Thyroid gland (tissue), 4 donors: ENCODE data around the gene TMEM209. TPM values are rescaled to one million over a fixed set of nuclear protein-coding genes. Genes with fewer than 3 reads are reported as not detected.

Experiments
- DNase-seq, 2 donors: peaks; one replicate each; pipeline ENCODE4 v3.0.0-alpha.2; 2019
- H3K27ac ChIP-seq, 3 donors: fragments of 200-600 bp; sonication (generic); 1 replicate in 2 of 3; 2 replicates in 1 of 3; pipeline ENCODE4 v1.5.1; 2016 to 2019; ENCODE audit warnings: mild to moderate bottlenecking in 1 of 3, moderate library complexity in 1 of 3
- H3K27me3 ChIP-seq: fragments of 200-600 bp; sonication (generic); one replicate; pipeline ENCODE4 v1.5.1; 2019
- H3K36me3 ChIP-seq, 2 donors: fragments of 200-600 bp; sonication (generic); one replicate each; pipeline ENCODE4 v1.5.1; 2016 to 2019
- H3K4me1 ChIP-seq, 2 donors: fragments of 200-600 bp; sonication (generic); one replicate each; pipeline ENCODE4 v1.5.1; 2017 to 2019
- H3K4me3 ChIP-seq, 3 donors: fragments of 200-600 bp; sonication (generic); replicated peaks in 1 of 3; 1 replicate in 2 of 3; 2 replicates in 1 of 3; pipeline ENCODE4 v1.5.1; 2016; ENCODE audit warnings: mild to moderate bottlenecking in 1 of 3
- H3K9me3 ChIP-seq: fragments of 200-600 bp; sonication (generic); one replicate; pipeline ENCODE4 v1.5.1; 2017
- POLR2A ChIP-seq, 2 donors: fragments of 450-650 bp; IDR thresholded peaks; one replicate each; pipeline ENCODE4 v1.6.1; 2017; ENCODE audit warnings: antibody characterized with exemption in 2 of 2, mild to moderate bottlenecking in 2 of 2, moderate library complexity in 1 of 2
- WGBS, 2 donors: methylation state at CpG; one replicate each; pipeline ENCODE4 v1.1.5; 2017; 5-methylcytosine and 5-hydroxymethylcytosine counted together
- intact Hi-C: fragments of 100-400 bp; cut with DNase I; formaldehyde crosslinking; loops from one replicate; pipeline ENCODE4 v1.15.1; 2023
- total RNA-seq, 4 donors: library from RNA; depleted of rRNA; stranded (reverse); fragments of >200 nt; gene quantifications; one replicate each; pipeline ENCODE4 v1.2.3, GENCODE V29; 2016
- TF ChIP-seq, protein P1 (sequence below), 6 experiments: fragments of 200-600 bp in 3 of 6; fragments of 450-650 bp in 3 of 6; sonication (generic) in 3 of 6; IDR thresholded peaks; one replicate each; pipeline ENCODE4 v1.5.1; 2016 to 2019; ENCODE audit warnings: antibody characterized with exemption in 6 of 6, mild to moderate bottlenecking in 2 of 6, inconsistent platforms in 1 of 6, moderate library complexity in 1 of 6

TMEM209 gene
- total RNA-seq, 4 donors from 2014 or later: 19.5 to 28.0 (median 24.5) TPM

DNA sequence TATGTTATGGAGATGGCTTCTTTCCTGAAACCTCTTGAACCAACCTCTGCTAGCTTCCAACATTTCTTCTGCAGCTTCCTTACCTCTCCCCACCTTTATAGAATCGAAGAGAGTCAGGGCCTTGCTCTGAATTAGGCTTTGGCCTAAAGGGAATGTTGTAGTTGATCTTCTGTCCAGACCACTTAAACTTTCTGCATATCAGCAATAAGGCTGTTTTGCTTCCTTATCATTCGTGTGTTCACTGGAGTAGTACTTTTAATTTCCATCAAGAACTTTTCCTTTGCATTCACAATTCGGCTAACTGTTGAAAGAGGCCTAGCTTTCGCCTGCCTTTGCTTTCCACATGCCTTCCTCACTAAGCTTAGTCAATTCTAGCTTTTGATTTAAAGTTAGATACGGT, 86.9 kb downstream of the TMEM209 start:
- Histone ChIP-seq H3K4me3 (no peak overlapping the region), H3K4me1 (no peaks in the 10 kb centered on the region), H3K27me3 (no peaks in the 10 kb centered on the region), H3K27ac (no peak overlapping the region), H3K9me3 (no peaks in the 10 kb centered on the region), H3K36me3 (peaks cover 0 to 6% of the 10 kb centered on the region in 2 donors)
- intact Hi-C loops: no loop called here
- no peak for TF ChIP-seq POLR2A (IDR thresholded peaks at IDR 0.05)
- TF ChIP-seq, protein P1, sequence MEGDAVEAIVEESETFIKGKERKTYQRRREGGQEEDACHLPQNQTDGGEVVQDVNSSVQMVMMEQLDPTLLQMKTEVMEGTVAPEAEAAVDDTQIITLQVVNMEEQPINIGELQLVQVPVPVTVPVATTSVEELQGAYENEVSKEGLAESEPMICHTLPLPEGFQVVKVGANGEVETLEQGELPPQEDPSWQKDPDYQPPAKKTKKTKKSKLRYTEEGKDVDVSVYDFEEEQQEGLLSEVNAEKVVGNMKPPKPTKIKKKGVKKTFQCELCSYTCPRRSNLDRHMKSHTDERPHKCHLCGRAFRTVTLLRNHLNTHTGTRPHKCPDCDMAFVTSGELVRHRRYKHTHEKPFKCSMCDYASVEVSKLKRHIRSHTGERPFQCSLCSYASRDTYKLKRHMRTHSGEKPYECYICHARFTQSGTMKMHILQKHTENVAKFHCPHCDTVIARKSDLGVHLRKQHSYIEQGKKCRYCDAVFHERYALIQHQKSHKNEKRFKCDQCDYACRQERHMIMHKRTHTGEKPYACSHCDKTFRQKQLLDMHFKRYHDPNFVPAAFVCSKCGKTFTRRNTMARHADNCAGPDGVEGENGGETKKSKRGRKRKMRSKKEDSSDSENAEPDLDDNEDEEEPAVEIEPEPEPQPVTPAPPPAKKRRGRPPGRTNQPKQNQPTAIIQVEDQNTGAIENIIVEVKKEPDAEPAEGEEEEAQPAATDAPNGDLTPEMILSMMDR (IDR thresholded peaks at IDR 0.05): no peak
- 82% methylated on average over 5 of the region's 5 CpGs for WGBS, 2 donors
- no peak for DNase-seq

DNA sequence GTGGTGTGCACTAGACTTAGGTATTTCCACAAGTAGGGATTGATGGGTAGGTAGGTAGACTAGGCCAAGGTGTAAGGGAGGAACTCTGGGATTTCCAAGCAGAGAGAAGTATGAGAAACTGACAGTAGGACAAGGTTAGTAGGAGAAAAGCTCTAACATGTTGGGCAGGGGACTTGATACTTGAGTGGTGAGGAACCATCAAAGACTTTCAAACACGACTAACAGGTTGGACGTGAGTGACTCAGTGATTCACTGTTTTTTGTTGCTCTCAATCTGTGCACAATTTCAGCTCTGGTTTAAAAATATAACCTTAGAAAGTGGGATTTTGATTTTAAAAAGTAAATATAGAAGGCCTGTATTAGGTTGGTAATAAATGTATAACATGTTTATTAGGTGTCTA, 90.4 kb downstream of the TMEM209 start:
- no peak overlapping the region for H3K27ac ChIP-seq
- no peak for DNase-seq
- no peaks in the 10 kb centered on the region for H3K36me3 ChIP-seq
- H3K9me3 ChIP-seq: no peaks in the 10 kb centered on the region
- intact Hi-C loops: no loop called here
- WGBS, 2 donors: 95 to 97% methylated on average over 2 of the region's 2 CpGs
- no peak overlapping the region for H3K4me3 ChIP-seq
- H3K27me3 ChIP-seq: no peaks in the 10 kb centered on the region
- TF ChIP-seq, protein P1 (IDR thresholded peaks at IDR 0.05): no peak
- TF ChIP-seq POLR2A (IDR thresholded peaks at IDR 0.05): no peak
- no peaks in the 10 kb centered on the region for H3K4me1 ChIP-seq

Other genes starting within 250 kb of the TMEM209 start
- 10 to 100 TPM; 11.8 to 17.9 (median 16.7) TPM for gene ZC3HC1, start 154.0 kb downstream of the TMEM209 start, total RNA-seq
- 10 to 100 TPM; 27.4 to 41.6 (median 30.8) TPM for gene KLHDC10, start 134.9 kb downstream of the TMEM209 start, total RNA-seq
- not detected for gene SSMEM1, start 2.5 kb upstream of the TMEM209 start, total RNA-seq
- gene CPA2, start 61.5 kb upstream of the TMEM209 start, total RNA-seq: not detected
- not detected for gene CPA4, start 87.8 kb upstream of the TMEM209 start, total RNA-seq
- gene CPA5, start 139.4 kb upstream of the TMEM209 start, total RNA-seq: not detected
- gene CPA1, start 175.1 kb upstream of the TMEM209 start, total RNA-seq: 1 to 10 TPM in 1 of 4 donors, not detected in 3; 1.3 TPM
- 10 to 100 TPM in 1 of 4 donors, 1 to 10 TPM in 3; 3.1 to 10.7 (median 7.9) TPM for gene CEP41, start 235.6 kb upstream of the TMEM209 start, total RNA-seq